Mammary epithelial cell (primary cell): ENCODE results near the gene NATD1.

Experiments
- EZH2 ChIP-seq: IDR thresholded peaks from 2 replicates; pipeline ENCODE4 v1.6.1; 2012; ENCODE audit warnings: low read length, inconsistent platforms, borderline replicate concordance
- TF ChIP-seq, protein P1 (sequence below), 2 donors: IDR thresholded peaks in 1 of 2; conservative IDR thresholded peaks in 1 of 2; 2 replicates each; pipeline ENCODE4 v1.5.1; 2011 to 2012; ENCODE audit warnings: inconsistent platforms in 2 of 2, low read length in 2 of 2, mild to moderate bottlenecking in 2 of 2, control low read depth in 1 of 2, low read depth in 1 of 2; ENCODE audit not compliant: insufficient read depth in 1 of 2; ENCODE audit errors: extremely low read depth in 1 of 2

GRCh38 chr17:21285164-21286065 lies 32.2 kb upstream of the NATD1 start:
- TF ChIP-seq, protein P1, sequence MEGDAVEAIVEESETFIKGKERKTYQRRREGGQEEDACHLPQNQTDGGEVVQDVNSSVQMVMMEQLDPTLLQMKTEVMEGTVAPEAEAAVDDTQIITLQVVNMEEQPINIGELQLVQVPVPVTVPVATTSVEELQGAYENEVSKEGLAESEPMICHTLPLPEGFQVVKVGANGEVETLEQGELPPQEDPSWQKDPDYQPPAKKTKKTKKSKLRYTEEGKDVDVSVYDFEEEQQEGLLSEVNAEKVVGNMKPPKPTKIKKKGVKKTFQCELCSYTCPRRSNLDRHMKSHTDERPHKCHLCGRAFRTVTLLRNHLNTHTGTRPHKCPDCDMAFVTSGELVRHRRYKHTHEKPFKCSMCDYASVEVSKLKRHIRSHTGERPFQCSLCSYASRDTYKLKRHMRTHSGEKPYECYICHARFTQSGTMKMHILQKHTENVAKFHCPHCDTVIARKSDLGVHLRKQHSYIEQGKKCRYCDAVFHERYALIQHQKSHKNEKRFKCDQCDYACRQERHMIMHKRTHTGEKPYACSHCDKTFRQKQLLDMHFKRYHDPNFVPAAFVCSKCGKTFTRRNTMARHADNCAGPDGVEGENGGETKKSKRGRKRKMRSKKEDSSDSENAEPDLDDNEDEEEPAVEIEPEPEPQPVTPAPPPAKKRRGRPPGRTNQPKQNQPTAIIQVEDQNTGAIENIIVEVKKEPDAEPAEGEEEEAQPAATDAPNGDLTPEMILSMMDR (conservative IDR thresholded peaks at IDR 0.05 in 1 of 2, IDR thresholded peaks at IDR 0.05 in 1 of 2; ENCODE audit: extremely low read depth in 1 of 2, insufficient read depth in 1 of 2, low read depth in 1 of 2, low read length in 2 of 2): no peak
- TF ChIP-seq EZH2: no peak
